Measurements from ENCODE around the gene TSPAN18. TPM values are rescaled to one million over a fixed set of nuclear protein-coding genes. Genes with fewer than 3 reads are reported as not detected.

The TSPAN18 gene, protein sequence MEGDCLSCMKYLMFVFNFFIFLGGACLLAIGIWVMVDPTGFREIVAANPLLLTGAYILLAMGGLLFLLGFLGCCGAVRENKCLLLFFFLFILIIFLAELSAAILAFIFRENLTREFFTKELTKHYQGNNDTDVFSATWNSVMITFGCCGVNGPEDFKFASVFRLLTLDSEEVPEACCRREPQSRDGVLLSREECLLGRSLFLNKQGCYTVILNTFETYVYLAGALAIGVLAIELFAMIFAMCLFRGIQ
- total RNA-seq = under 1 TPM; 0.85 to 0.92 TPM

GRCh38 chr11:44726283-44727113, at the start of gene TSPAN18:
TSS of gene TSPAN18 (plus strand) at chr11:44726962. CDS start at chr11:44906417, 179,455 bp downstream.
- ChIA-PET POLR2A (interaction anchor here (0.8 kb wide), 1 partner anchor 19 kb away, joined by 3 read pairs; no protein-coding TSS in a partner anchor), CTCF (interaction anchor here (0.9 to 2.3 kb wide), 5 partner anchors 47 to 187 kb away, joined by 3 to 9 read pairs (median 3); no protein-coding TSS in a partner anchor)
- H3K27me3 Mint-ChIP-seq = peaks cover 25% of the 10 kb centered on the region
- DNase-seq (peak; percentile 58), ATAC-seq (peak; percentile 59)
- peak within 1 kb of the TSS; percentile 46 for H3K27ac Mint-ChIP-seq
- peaks cover 35% of the 10 kb centered on the region for H3K4me1 Mint-ChIP-seq (ENCODE audit: low read depth)
- no peak for TF ChIP-seq CTCF (IDR thresholded peaks at IDR 0.05)
- intact Hi-C loops (cut with micrococcal nuclease) = loop anchor here (5.0 kb wide), 1 partner anchor 186 kb away; no protein-coding TSS in a partner anchor
- no peaks in the 10 kb centered on the region for H3K36me3 Mint-ChIP-seq (ENCODE audit: low read depth)
- peak within 1 kb of the TSS; percentile 73 for H3K4me3 Mint-ChIP-seq
- no peaks in the 10 kb centered on the region for H3K9me3 Mint-ChIP-seq

GRCh38 chr11:44680982-44681597, 45.7 kb upstream of the TSPAN18 start:
- ATAC-seq (peak; percentile 97), DNase-seq (peak; percentile 71)
- ChIA-PET POLR2A (no interaction called here), CTCF (no interaction called here)
- H3K9me3 Mint-ChIP-seq = no peaks in the 10 kb centered on the region
- H3K36me3 Mint-ChIP-seq (ENCODE audit: low read depth) = no peaks in the 10 kb centered on the region
- no peak for TF ChIP-seq CTCF (IDR thresholded peaks at IDR 0.05)
- peaks cover 32% of the 10 kb centered on the region for H3K4me1 Mint-ChIP-seq (ENCODE audit: low read depth)
- H3K27me3 Mint-ChIP-seq = no peaks in the 10 kb centered on the region
- H3K4me3 Mint-ChIP-seq = peak overlapping the region; percentile 28
- peak overlapping the region; percentile 67 for H3K27ac Mint-ChIP-seq
- intact Hi-C loops (cut with micrococcal nuclease) = no loop called here

DNA sequence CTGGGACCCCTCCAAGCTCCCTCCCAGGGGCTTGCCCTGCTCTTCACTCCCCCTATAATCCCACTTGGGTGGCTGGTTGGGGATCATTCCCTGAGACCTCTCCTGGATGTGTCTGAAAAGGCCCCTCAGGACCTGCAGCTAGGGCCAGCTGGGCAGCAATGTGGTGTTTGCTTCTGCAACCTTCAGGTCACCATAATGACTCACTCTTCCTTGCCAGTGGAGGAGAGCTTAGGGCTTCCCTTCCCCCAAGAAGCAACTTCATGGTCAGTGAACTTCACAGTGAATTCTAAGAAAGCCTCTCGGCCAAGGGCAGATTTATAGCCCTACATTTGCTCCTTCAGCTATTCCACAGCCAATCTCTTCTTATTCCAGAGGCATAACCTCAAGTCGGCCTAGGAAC, 45.1 kb upstream of the TSPAN18 start:
- DNase-seq (no peak), ATAC-seq (no peak)
- ChIA-PET POLR2A (no interaction called here), CTCF (no interaction called here)
- intact Hi-C loops (cut with micrococcal nuclease) = no loop called here
- H3K27me3 Mint-ChIP-seq = no peaks in the 10 kb centered on the region
- no peaks in the 10 kb centered on the region for H3K36me3 Mint-ChIP-seq (ENCODE audit: low read depth)
- H3K4me1 Mint-ChIP-seq (ENCODE audit: low read depth) = peaks cover 32% of the 10 kb centered on the region
- TF ChIP-seq CTCF (IDR thresholded peaks at IDR 0.05) = no peak
- H3K27ac Mint-ChIP-seq = peak overlapping the region; percentile 58
- no peaks in the 10 kb centered on the region for H3K9me3 Mint-ChIP-seq
- H3K4me3 Mint-ChIP-seq = no peak overlapping the region

DNA sequence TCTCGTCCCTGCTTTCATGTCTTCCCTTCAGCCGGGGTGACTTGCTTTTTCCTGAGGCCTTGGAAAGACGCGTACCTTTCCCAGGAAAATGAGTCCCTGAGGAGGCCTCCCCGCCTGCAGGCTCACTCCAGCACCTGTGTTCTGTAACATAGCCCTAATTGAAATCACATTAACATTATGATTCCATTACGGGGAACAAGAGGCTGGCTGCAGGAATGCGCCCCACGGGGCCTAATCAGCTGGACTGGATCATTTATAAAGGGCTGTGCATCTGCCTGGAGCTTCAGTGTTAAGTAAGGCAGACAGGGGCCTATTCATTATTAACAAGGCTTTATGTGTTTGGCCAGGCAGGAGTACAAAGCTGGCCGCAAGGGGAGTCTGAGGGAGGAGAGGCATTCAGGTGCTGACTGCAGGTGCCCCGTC, 41.9 kb upstream of the TSPAN18 start:
- CTCF ChIA-PET = no interaction called here
- no peaks in the 10 kb centered on the region for H3K27me3 Mint-ChIP-seq
- intact Hi-C loops (cut with micrococcal nuclease) = no loop called here
- no peaks in the 10 kb centered on the region for H3K36me3 Mint-ChIP-seq (ENCODE audit: low read depth)
- H3K4me3 Mint-ChIP-seq = no peak overlapping the region
- peaks cover 36% of the 10 kb centered on the region for H3K4me1 Mint-ChIP-seq (ENCODE audit: low read depth)
- no peak for TF ChIP-seq CTCF (IDR thresholded peaks at IDR 0.05)
- H3K9me3 Mint-ChIP-seq = no peaks in the 10 kb centered on the region
- ATAC-seq (no peak), DNase-seq (no peak)
- POLR2A ChIA-PET = no interaction called here
- no peak overlapping the region for H3K27ac Mint-ChIP-seq

All from activated CD8-positive, alpha-beta T cell treated with anti-CD3 and anti-CD28 coated beads for 36 hours (primary cell).